ENCODE results near the gene S100A5. TPM values are rescaled to one million over a fixed set of nuclear protein-coding genes. Genes with fewer than 3 reads are reported as not detected.

Gene S100A5
- total RNA-seq, 1 donor from 2014 or later = 2.6 TPM

DNA sequence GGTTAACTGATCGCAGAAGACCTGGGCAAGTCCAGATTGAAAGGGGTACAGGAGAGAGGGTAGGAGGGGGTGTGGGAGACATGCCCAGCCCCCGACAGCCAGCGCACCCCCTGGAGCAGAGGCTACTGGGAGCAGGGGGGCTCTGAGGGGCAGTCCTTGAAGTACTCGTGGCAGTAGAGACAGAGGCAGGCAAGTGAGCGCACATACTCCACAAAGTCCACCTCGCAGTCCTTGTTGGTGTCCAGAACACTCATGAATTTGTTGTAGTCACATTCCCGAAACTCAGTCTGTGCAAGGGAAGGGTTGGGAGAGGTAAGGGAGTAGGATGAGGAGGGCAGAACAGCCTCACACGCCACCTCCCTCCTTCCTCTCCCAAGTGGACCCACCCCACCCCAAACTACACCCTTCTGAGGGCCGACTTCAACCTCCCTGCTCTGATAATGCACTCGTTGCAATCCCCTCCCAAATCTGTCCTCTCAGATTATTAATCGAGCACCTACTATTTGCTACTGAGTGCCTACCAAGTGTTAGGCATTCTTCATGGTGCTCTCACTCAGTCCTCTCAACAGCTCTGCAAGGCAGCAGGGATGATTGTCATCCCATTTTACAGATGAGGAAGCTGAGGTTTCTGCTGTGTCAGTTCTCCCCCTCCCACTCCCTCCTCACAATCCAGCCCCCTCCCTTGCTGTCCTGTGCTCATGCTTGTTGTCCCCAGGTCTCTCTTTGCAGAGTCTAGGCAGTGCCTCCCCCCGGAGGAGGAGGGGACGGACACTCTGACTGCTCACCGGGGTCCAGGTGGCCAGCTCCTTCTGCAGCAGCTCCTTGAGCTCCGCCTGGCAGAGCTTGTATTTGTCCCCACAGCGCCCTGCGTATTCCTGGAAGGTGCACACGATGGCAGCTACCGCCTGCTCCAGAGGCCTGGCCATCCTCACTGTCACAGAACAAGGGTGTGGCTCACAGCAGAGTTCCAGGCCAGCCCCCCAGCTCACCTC lies 7.1 kb upstream of the S100A5 start:
- intact Hi-C loops (cut with micrococcal nuclease) = no loop called here
- H3K27ac Mint-ChIP-seq = peak overlapping the region; percentile 17
- H3K36me3 Mint-ChIP-seq (ENCODE audit: low read depth) = peaks cover 16% of the 10 kb centered on the region
- no peak overlapping the region for H3K4me3 Mint-ChIP-seq
- no peak for DNase-seq
- no peaks in the 10 kb centered on the region for H3K27me3 Mint-ChIP-seq
- no peaks in the 10 kb centered on the region for H3K9me3 Mint-ChIP-seq
- H3K4me1 Mint-ChIP-seq = peaks cover 54% of the 10 kb centered on the region

DNA sequence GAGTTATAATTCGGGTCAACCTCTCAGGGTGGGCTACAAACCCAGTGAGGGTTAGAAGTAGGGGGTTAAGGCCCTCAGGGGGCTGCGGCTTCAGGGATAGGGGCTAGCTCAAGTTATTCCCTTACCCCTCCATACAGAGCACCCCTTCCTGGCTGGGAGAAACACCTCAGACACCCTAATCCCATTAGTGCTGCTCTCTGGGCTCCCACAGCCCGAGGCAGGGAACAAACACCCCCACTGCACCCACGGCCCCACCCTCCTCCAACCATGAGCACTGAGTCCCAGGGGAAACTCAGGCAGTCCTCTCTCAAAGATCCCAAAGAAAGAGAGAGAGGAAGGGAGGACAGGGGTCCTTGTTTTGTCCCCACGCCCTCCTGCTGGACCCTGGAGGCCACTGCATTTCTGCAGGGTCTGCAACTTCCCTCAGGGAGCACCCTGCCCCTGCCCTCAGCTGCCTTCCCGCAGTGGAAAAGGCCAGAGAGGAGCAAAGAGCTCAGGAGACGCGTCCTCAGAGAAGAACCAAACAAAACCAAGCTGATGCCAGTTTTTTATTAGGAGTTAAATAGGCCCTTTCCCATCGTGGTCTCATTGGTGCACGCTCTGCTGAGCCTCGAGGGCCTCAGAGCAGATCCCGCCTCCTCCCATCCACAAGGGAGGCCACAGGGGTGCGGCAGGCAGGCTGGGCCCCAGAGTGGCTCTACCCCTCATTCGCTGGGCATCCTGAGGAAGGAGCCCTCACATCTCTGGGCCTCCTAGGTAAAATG lies 6.2 kb upstream of the S100A5 start:
- intact Hi-C loops (cut with micrococcal nuclease) = no loop called here
- H3K4me1 Mint-ChIP-seq = peaks cover 63% of the 10 kb centered on the region
- no peaks in the 10 kb centered on the region for H3K9me3 Mint-ChIP-seq
- H3K4me3 Mint-ChIP-seq = peak overlapping the region; percentile 54
- DNase-seq = no peak
- peaks cover 24% of the 10 kb centered on the region for H3K36me3 Mint-ChIP-seq (ENCODE audit: low read depth)
- H3K27me3 Mint-ChIP-seq = no peaks in the 10 kb centered on the region
- peak overlapping the region; percentile 72 for H3K27ac Mint-ChIP-seq

DNA sequence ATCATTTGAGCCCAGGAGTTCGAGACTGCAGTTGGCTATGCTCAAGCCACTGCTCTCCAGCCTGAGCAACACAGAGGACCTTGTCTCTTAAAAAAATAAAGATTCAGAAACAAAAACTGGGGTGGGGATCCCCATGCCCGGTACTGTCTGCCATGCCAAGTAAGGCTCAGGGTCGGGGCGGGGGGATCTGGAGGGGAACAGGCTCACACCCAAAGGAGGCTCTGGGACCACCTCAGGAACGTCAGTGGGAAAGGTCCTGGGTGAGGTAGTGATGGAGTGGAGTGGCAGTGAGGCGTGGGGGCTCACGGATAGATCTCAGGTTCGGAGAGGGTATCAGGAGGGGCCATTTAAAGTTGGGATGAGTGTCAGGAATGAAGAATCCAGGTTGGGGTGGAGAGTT lies 5.6 kb upstream of the S100A5 start:
- DNase-seq = no peak
- Mint-ChIP-seq H3K4me3 (peak overlapping the region; percentile 54), H3K36me3 (ENCODE audit: low read depth) (peaks cover 24% of the 10 kb centered on the region), H3K27me3 (no peaks in the 10 kb centered on the region), H3K27ac (peak overlapping the region; percentile 99), H3K9me3 (no peaks in the 10 kb centered on the region), H3K4me1 (peaks cover 69% of the 10 kb centered on the region)
- intact Hi-C loops (cut with micrococcal nuclease) = no loop called here

DNA sequence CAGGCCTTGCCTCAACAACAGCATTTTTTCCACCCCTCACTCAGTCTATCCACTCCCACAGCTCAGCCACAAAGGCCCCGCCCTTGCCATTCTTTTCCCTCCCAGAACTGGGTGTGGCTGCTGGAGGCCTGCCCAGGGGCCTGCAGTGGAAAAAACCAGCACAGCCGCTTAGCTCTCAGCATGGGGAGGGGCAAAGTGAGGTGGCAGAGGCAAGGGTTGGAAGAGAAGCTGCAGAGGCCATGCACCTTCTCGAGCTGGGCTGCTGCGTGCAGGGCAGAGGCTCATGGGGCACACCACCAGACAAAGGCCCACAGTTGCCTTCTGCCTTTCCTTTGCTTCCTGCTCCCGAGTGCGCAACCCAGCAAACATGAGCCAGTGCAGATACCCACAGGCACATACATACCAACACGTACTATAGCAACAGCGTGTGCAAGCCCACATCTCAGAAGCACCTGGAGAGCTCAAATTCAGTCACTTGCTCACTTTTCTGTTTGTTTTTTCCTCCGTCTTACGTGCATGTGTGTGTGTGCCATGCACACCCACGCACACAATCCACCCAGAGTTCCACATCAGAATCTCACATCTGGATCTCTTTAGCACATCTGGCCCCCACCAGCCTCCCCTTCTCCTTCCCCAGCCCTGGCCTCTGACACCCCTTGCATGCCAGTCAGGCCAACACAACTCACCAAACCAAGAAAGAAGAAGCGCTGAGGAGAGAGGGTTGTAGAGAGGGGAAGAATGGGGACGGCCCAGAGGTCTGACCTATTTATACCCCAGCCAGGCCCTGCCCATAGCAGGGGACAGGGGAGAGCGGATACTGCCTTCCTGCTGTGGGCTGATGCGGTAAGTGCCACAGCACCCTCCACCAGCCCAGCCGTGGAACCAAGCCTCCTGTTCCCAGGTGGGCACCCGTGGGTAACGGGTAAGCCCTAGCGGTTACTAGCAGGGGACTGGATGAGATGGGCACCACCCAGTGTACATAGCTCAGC lies 4.6 kb upstream of the S100A5 start, which contains the start of gene S100A4:
S100A4 (minus strand) TSS at position 740 of the 989 bp plus-strand sequence. CDS start 1,012 bp downstream, outside the sequence.
- Mint-ChIP-seq H3K27ac (peak within 1 kb of the TSS; percentile 99), H3K4me3 (peak within 1 kb of the TSS; percentile 95), H3K9me3 (no peaks in the 10 kb centered on the region), H3K4me1 (peaks cover 76% of the 10 kb centered on the region), H3K27me3 (no peaks in the 10 kb centered on the region), H3K36me3 (ENCODE audit: low read depth) (peaks cover 24% of the 10 kb centered on the region)
- peak; percentile 99 for DNase-seq
- intact Hi-C loops (cut with micrococcal nuclease) = loop anchor here (1.0 kb wide), 2 partner anchors 10 to 23 kb away; partner anchors contain the start of gene S100A6

DNA sequence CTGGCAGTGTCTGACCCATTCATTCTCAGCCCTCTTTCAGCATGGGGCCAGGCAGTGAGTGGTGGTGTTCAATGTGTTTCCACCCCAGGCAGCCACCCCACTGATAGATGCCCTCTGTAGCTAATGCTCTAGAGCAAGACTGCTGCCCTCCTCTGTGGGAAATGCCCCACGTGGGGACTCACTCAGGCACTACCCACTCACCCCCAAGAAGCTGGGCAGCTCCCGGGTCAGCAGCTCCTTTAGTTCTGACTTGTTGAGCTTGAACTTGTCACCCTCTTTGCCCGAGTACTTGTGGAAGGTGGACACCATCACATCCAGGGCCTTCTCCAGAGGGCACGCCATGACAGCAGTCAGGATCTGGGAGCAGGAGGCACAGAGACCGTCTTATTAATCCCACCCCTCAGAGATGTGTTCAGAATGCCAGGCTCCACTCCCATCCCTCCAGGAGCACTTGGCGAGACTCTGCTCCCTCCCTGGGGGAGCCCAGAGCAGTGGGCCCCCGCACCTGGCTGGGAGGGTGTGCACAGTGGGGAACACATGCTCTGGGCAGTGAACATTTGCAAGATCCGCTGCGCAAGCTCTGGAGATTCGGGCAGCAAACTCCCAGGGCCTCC lies 3.8 kb upstream of the S100A5 start:
- DNase-seq = peak; percentile 72
- H3K9me3 Mint-ChIP-seq = no peaks in the 10 kb centered on the region
- no peaks in the 10 kb centered on the region for H3K27me3 Mint-ChIP-seq
- intact Hi-C loops (cut with micrococcal nuclease) = loop anchor here (1.0 kb wide), 2 partner anchors 9 to 24 kb away; partner anchors contain the start of gene S100A6
- H3K4me3 Mint-ChIP-seq = peak overlapping the region; percentile 95
- peak overlapping the region; percentile 99 for H3K27ac Mint-ChIP-seq
- peaks cover 84% of the 10 kb centered on the region for H3K4me1 Mint-ChIP-seq
- H3K36me3 Mint-ChIP-seq (ENCODE audit: low read depth) = peaks cover 24% of the 10 kb centered on the region

DNA sequence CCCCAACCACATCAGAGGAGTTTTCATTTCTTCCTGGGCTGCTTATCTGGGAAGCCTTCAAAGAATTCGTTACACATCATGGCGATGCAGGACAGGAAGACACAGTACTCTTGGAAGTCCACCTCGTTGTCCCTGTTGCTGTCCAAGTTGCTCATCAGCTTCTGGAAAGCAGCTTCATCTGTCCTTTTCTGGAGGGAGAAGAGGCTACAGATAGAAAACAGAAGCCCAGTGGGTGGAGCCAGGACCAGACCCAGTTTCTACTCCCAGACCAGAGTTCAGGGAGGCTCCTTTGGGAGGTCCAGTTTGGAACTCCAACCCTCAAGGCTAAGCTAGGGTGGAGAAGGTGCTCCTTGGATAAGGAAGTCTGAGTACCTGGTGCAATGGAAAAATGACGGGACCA lies 3.0 kb upstream of the S100A5 start:
- no peak for DNase-seq
- Mint-ChIP-seq H3K27me3 (no peaks in the 10 kb centered on the region), H3K36me3 (ENCODE audit: low read depth) (peaks cover 24% of the 10 kb centered on the region), H3K9me3 (no peaks in the 10 kb centered on the region), H3K27ac (peak overlapping the region; percentile 99), H3K4me1 (peaks cover 81% of the 10 kb centered on the region), H3K4me3 (peak overlapping the region; percentile 95)
- intact Hi-C loops (cut with micrococcal nuclease) = no loop called here

DNA sequence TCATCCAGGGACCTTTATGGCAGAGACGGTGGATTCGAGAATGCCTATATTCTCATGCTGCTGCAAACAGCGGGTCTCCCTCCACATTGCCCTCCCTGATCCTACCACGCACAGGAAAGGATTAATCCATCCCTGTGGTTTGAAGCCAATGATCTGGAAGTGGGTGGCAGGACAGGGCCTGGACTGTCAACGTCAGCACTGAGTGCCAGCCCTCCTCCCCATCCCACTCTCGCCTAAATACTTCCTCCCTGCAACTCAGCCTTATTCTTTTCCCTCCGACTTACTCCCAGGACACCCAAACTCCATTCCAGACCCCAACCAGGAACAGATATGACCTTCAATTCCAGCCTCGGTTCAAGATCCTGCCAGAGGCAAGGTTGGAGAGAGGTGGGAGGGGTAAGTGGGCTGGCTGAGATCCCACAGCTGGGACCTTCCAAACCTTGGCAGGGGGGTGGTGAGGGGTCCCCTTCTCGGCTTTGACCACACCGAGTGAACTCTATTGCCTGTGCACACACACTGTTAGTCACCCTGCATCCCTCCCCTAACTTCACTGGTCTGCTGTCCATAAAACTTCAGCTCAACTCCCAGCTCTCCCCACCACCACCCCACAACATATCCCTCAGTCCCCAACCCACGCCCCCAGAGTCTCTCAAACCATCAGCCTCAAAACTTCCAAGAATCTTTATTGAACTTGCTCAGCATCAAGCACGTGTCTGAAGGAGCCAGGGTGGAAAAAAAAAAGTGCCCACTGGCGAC lies 2.4 kb upstream of the S100A5 start:
- Mint-ChIP-seq H3K4me3 (peak overlapping the region; percentile 95), H3K4me1 (peaks cover 78% of the 10 kb centered on the region), H3K27ac (peak overlapping the region; percentile 90), H3K36me3 (ENCODE audit: low read depth) (peaks cover 24% of the 10 kb centered on the region), H3K9me3 (no peaks in the 10 kb centered on the region), H3K27me3 (no peaks in the 10 kb centered on the region)
- intact Hi-C loops (cut with micrococcal nuclease) = no loop called here
- no peak for DNase-seq

DNA sequence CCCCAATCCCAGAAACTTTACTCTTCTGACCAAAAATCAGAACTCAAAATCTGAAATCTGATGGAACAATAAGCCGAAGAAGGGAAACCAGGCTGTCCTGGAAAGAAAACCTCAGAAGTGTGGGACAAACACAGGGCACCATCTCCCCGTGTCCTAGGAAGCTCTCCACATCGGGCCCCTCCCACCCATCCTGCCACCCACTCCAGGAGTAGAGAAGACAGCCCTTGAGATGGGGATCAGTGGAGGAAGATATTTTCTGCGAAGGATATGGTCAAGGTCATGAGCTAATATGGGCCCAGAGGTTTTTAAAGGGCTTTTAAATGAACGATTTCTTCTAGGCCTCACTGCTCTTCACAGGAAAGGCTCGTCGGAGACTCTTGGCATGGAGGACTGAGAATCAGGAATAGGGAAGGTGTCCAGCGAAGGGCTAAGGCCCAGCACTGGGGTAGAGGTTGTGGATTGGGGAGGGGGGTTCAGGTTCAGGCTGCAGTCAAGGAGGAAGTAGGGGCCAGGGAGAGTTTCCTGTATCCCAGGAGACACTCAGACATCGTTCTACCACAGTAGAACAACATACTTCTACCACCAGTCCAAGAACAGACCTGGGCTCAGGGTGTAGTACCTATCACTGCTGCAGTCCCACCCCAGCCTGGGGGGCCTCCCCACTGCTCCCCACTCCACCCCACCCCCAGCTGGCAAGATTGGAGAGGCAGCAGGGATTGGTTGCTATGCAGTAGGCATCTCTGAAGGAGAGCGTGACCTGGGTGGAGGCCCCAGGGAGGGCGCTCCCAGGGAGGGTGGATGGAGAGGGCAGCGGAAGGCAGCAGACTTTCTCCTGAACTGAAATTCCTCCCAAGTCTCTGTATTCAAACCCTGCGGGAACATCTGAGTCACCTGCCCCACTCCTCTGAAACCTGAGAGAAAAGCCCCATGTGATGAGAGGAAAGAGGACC lies 1.2 kb upstream of the S100A5 start:
- H3K27me3 Mint-ChIP-seq = no peaks in the 10 kb centered on the region
- no peak for DNase-seq
- peak overlapping the region; percentile 90 for H3K27ac Mint-ChIP-seq
- H3K4me1 Mint-ChIP-seq = peaks cover 83% of the 10 kb centered on the region
- H3K4me3 Mint-ChIP-seq = peak overlapping the region; percentile 66
- no peaks in the 10 kb centered on the region for H3K9me3 Mint-ChIP-seq
- intact Hi-C loops (cut with micrococcal nuclease) = loop anchor here (2.0 kb wide), 1 partner anchor 129 kb away; the partner anchor contains the start of gene ILF2
- H3K36me3 Mint-ChIP-seq (ENCODE audit: low read depth) = peaks cover 24% of the 10 kb centered on the region

DNA sequence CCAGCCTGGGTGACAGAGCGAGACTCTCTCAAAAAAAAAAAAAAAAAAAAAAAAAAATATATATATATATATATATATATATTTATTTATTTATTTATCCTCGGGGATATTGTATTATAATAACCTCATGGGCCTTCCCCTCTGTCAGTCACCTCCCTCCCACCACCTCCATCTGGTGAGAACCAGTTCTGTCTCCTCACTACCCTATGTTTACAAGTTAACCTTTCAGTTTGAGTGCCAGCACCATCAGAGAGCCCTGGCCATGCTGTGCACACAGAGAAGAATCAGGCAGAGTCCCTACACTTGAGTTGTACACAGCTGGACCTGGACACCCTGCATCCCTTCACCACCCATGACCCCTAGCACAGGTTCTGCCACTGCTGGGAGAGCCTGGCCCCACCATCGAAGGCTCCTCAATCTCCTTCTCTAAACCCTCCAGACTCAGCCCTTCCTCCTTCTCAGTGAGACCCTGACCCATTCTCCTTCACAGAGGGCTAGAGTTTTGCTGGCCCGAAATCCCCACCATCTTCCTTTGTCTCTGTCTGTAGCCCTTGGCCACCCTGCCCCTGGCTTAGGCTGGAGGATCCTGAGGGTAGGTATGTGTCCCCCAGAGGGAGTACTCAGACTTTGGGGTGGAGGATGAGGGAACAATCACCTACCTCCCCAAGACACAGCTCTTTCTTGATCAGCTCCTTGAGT lies 1.2 kb downstream of the S100A5 start:
- Mint-ChIP-seq H3K36me3 (ENCODE audit: low read depth) (peaks cover 25% of the 10 kb centered on the region), H3K4me1 (peaks cover 77% of the 10 kb centered on the region), H3K9me3 (no peaks in the 10 kb centered on the region), H3K4me3 (peak overlapping the region; percentile 66), H3K27ac (peak overlapping the region; percentile 90), H3K27me3 (no peaks in the 10 kb centered on the region)
- intact Hi-C loops (cut with micrococcal nuclease) = loop anchor here (2.0 to 10.0 kb wide), 2 partner anchors 131 to 425 kb away; partner anchors contain the start of genes CREB3L4, ILF2 and SLC39A1
- no peak for DNase-seq

DNA sequence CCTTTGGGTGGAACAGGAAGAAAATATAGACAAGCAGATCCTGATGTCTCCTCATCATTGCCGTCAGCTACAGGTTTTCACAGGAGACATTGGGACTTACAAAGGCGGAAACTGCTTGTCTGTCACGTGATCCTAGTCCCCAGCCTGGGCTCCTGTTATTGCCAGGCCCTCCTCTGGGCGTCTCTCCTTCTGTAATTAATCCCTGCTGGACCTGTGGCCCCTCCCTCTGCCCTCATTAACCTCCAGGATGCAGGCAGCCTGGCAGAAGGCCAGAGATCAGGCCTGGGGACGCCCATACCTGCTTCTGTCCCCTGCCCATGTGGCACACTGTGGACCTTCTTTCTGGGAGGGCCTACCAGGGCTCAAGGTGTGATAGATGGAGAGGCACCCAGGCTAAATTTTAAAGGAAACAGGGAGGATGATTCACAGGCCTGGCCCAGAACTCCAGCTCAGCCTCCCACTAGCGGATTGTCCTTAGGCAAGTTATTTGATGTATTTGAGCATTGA lies 2.4 kb downstream of the S100A5 start:
- peaks cover 77% of the 10 kb centered on the region for H3K4me1 Mint-ChIP-seq
- intact Hi-C loops (cut with micrococcal nuclease) = loop anchor here (10.0 kb wide), 1 partner anchor 426 kb away; the partner anchor contains the start of genes CREB3L4 and SLC39A1
- peak overlapping the region; percentile 10 for H3K27ac Mint-ChIP-seq

More for the DNA sequence above, 2.4 kb downstream of the S100A5 start:
- Mint-ChIP-seq H3K4me3 (no peak overlapping the region), H3K27me3 (no peaks in the 10 kb centered on the region), H3K9me3 (no peaks in the 10 kb centered on the region), H3K36me3 (ENCODE audit: low read depth) (peaks cover 25% of the 10 kb centered on the region)
- no peak for DNase-seq
